ENCODE data around the gene ELAC2. TPM values are rescaled to one million over a fixed set of nuclear protein-coding genes. Genes with fewer than 3 reads are reported as not detected.

ELAC2 gene
- total and polyA plus RNA-seq, 2 donors (not counting 1 experiment from before 2014, with no cell fraction given) = 58.1 to 79.4 TPM

DNA sequence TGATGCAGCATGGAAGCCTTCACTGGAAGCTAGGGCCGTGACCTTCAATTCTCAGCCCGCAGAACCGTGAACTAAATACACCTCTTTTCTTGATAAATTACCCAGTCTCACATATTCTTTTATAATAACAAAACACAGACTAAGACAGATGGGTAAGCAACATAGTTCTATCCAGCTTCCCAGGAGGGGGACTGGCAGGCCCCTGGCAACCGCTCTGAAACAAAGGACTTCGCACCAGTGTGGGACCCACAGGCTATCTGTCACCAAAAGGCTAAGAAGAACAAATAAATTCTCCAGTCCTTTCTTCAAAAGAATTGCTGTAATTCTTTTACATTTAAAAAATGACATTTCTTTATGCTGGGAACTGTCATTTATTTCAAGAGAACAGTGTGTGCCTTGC, 19.0 kb downstream of the ELAC2 start:
- Histone ChIP-seq H3K36me3 (replicated peaks in 1 of 2; ENCODE audit: control extremely low read depth in 1 of 2, control insufficient read depth in 1 of 2, extremely low read depth in 1 of 2, insufficient read depth in 2 of 2, low read length in 1 of 2) (peaks cover 19 to 96% of the 10 kb centered on the region in 2 experiments), H3K79me2 (ENCODE audit: control insufficient read depth, insufficient read depth, low read length) (peaks cover 6% of the 10 kb centered on the region), H3K9me3 (ENCODE audit: control extremely low read depth in 1 of 3, control insufficient read depth in 2 of 3, insufficient read depth in 1 of 3, low read length in 2 of 3) (no peaks in the 10 kb centered on the region), H3K9ac (ENCODE audit: low read length) (no peak overlapping the region), H2AFZ (ENCODE audit: insufficient read depth, low read depth, low read length, poor library complexity, severe bottlenecking) (no peak overlapping the region), H3K27ac (ENCODE audit: low read length in 2 of 2) (no peak overlapping the region), H3K4me2 (replicated peaks; ENCODE audit: low read depth, low read length, poor library complexity, severe bottlenecking) (no peak overlapping the region), H4K20me1 (ENCODE audit: control insufficient read depth, insufficient read depth, low read length, poor library complexity, severe bottlenecking) (peaks cover 7% of the 10 kb centered on the region), H3K4me1 (ENCODE audit: control insufficient read depth in 2 of 2, insufficient read depth in 2 of 2, low read length in 2 of 2) (no peaks in the 10 kb centered on the region), H3K4me3 (ENCODE audit: control extremely low read depth in 1 of 5, extremely low read depth in 1 of 5, insufficient read depth in 1 of 5, low read depth in 2 of 5, low read length in 4 of 5) (no peak overlapping the region), H3K27me3 (replicated peaks in 1 of 4; ENCODE audit: control extremely low read depth in 1 of 4, control insufficient read depth in 3 of 4, insufficient read depth in 4 of 4, low read length in 3 of 4) (no peaks in the 10 kb centered on the region)
- TF ChIP-seq CTCF (IDR thresholded peaks at IDR 0.05) = no peak
- no peak for TF ChIP-seq EZH2 (IDR thresholded peaks at IDR 0.05; ENCODE audit: borderline replicate concordance, insufficient read depth, low read depth, low read length, poor library complexity, severe bottlenecking)
- no peak for ATAC-seq (ENCODE audit: low read depth)
- Mint-ChIP-seq H3K4me3 (no peak overlapping the region), H3K27me3 (no peaks in the 10 kb centered on the region), H3K4me1 (no peaks in the 10 kb centered on the region), H3K9me3 (ENCODE audit: insufficient read depth) (no peaks in the 10 kb centered on the region), H3K27ac (no peak overlapping the region)
- WGBS (ENCODE audit: insufficient coverage) = 100% methylated on average over 4 of the region's 5 CpGs
- POLR2A ChIA-PET = no interaction called here
- DNase-seq = no peak
- intact Hi-C loops (cut with micrococcal nuclease) = no loop called here
- CTCF ChIA-PET = interaction anchor here (1.0 kb wide), 1 partner anchor 10 kb away, joined by 3 read pairs; no protein-coding TSS in a partner anchor

DNA sequence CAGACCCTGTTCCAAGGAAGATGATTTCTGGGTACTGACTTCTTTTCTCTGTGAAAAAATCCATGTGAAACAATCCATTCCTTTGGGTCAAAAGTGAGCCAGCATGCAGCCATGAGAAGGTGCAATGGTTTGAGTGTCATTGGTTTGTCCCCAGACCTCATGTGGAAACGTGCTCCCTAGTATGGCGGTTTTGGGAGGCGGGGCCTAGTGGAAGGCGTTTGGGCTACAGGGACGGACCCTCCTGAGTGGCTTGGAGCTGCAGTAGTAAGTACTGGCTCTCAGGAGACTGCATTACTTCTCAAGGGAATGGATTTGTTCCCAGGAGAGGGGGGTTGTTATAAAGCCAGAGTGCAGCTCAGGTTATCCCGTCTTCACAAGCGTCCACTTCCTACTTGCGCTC, 19.4 kb downstream of the ELAC2 start:
- Histone ChIP-seq H2AFZ (ENCODE audit: insufficient read depth, low read depth, low read length, poor library complexity, severe bottlenecking) (no peak overlapping the region), H3K4me2 (replicated peaks; ENCODE audit: low read depth, low read length, poor library complexity, severe bottlenecking) (no peak overlapping the region), H3K36me3 (replicated peaks in 1 of 2; ENCODE audit: control extremely low read depth in 1 of 2, control insufficient read depth in 1 of 2, extremely low read depth in 1 of 2, insufficient read depth in 2 of 2, low read length in 1 of 2) (peaks cover 19 to 96% of the 10 kb centered on the region in 2 experiments), H3K4me3 (ENCODE audit: control extremely low read depth in 1 of 5, extremely low read depth in 1 of 5, insufficient read depth in 1 of 5, low read depth in 2 of 5, low read length in 4 of 5) (no peak overlapping the region), H3K9ac (ENCODE audit: low read length) (no peak overlapping the region), H3K27me3 (replicated peaks in 1 of 4; ENCODE audit: control extremely low read depth in 1 of 4, control insufficient read depth in 3 of 4, insufficient read depth in 4 of 4, low read length in 3 of 4) (no peaks in the 10 kb centered on the region), H4K20me1 (ENCODE audit: control insufficient read depth, insufficient read depth, low read length, poor library complexity, severe bottlenecking) (peaks cover 7% of the 10 kb centered on the region), H3K9me3 (ENCODE audit: control extremely low read depth in 1 of 3, control insufficient read depth in 2 of 3, insufficient read depth in 1 of 3, low read length in 2 of 3) (no peaks in the 10 kb centered on the region), H3K4me1 (ENCODE audit: control insufficient read depth in 2 of 2, insufficient read depth in 2 of 2, low read length in 2 of 2) (no peaks in the 10 kb centered on the region), H3K79me2 (ENCODE audit: control insufficient read depth, insufficient read depth, low read length) (peaks cover 6% of the 10 kb centered on the region), H3K27ac (ENCODE audit: low read length in 2 of 2) (no peak overlapping the region)
- TF ChIP-seq CTCF (IDR thresholded peaks at IDR 0.05) = no peak
- no peak for TF ChIP-seq EZH2 (IDR thresholded peaks at IDR 0.05; ENCODE audit: borderline replicate concordance, insufficient read depth, low read depth, low read length, poor library complexity, severe bottlenecking)
- 98% methylated on average over 8 of the region's 8 CpGs for WGBS (ENCODE audit: insufficient coverage)
- Mint-ChIP-seq H3K4me3 (no peak overlapping the region), H3K4me1 (no peaks in the 10 kb centered on the region), H3K27me3 (no peaks in the 10 kb centered on the region), H3K9me3 (ENCODE audit: insufficient read depth) (no peaks in the 10 kb centered on the region), H3K27ac (no peak overlapping the region)
- DNase-seq (no peak), ATAC-seq (ENCODE audit: low read depth) (no peak)
- ChIA-PET CTCF (interaction anchor here (0.9 kb wide), 1 partner anchor 16 kb away, joined by 3 read pairs; no protein-coding TSS in a partner anchor), POLR2A (no interaction called here)
- intact Hi-C loops (cut with micrococcal nuclease) = no loop called here

Measured in B cell (primary cell).